GM19328 (cell line): ENCODE measurements around the gene SLC16A3.
"Not testable (repeated sequence)": the region's sequence is repeated elsewhere in the genome, so short reads cannot be mapped to it uniquely, and the experiment has no call there.

Experiments used
- ATAC-seq: cut with Tn5 transposase; IDR thresholded peaks from one replicate; pipeline ENCODE4 v1.9.1; 2021; ENCODE audit warnings: mild to moderate bottlenecking, moderate library complexity; ENCODE audit not compliant: unreplicated experiment

SLC16A3 gene

DNA sequence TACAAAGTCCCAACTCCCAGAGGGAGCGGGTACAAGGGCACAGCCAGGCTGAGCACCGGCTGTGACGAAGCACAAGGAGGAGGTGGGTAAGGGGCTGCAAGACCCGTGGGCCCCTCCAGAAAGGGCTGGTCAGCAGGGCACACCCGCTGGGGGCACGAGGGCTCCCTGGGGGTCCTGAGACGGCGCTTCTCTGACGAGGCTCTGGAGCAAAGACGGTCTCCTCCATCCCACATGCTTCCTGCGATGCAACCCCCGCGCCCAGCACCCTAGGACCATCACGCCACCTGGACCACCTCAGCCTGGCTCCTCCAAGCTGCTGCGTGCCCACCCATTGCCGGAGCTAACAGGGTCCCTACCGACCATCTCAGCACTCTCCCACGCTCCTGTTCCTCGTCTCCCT lies 24.9 kb upstream of the SLC16A3 start:
- ATAC-seq, result no peak

DNA sequence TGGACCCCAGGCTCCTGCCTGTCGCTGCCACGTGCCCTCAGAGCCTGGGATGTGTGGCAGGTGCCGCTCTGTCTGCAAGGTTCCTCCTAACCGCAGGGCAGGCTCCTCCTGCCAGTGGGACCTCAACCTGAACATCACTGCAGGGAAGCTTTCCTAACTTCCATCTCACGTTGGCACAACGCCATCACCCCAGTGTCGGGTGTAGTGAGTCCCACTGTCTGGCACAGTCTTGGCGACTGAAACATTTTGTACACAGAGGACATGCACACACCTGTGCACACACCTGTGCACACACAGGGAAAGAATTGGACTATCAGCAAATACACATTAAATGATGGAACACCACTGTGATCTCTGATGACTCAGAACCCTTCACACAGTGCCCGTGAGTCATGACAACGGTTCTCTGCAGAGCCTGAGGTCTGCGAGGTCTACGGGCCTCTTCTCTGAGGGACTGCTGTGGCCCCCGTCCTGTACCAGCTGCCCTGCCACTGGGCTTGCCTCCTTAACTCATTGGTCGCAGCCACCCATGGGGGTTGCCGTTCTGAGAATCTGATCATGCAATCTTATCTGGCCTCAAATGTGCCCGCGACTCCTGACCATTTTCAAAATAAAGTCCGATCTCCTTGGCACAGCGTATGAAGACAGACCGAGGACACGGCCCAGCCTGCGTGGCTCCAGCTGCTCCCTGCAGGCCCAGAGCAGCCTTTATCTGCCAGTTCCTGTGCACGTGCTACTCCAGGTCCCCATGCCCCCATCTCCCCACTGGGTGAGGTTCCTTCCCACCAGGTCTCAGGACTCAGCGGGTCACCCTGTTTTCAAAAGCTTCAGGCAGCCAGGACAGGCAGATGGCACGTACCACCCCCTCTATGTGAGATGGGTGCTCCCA lies 23.8 kb upstream of the SLC16A3 start:
- no peak for ATAC-seq

DNA sequence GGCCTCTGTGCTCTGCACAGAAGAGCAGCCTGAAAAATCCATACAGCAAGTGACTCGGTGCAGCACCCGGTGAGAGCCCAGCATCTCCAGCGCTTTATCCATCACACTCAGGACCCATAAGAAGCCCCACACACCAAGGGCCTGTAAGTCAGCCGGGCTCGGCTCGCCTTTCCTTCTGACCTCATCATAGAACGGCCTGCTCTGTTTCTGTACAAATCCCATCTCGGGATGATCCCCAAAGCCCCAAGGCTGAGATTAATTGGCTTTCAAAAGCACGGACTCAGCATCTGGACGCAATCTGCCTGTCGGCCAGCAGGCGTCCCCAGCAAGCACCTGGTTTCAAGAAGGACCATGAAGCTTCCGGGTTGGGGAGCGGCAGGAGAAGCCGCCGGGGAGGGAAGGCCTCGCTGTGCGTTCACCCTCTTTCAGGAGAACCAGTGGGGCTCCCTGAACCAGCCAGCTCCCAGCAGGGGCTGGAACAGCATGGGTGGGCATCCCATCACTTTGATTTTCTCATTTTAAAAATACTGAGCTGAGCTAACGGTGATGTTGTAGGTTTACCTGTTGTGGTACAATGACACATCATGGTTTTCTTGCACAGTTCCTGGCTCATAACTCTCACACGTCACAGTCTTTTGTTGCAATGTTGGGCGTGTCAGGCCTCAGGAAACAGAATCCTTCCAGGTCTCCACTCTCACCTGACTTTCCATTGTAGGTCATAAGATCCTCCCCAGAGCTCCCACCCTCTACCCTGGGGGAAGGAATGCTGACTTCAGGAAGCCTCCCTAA lies 22.9 kb upstream of the SLC16A3 start:
- ATAC-seq, result no peak

GRCh38 chr17:82210655-82211054 lies 18.2 kb upstream of the SLC16A3 start:
- ATAC-seq, result not testable (repeated sequence)

DNA sequence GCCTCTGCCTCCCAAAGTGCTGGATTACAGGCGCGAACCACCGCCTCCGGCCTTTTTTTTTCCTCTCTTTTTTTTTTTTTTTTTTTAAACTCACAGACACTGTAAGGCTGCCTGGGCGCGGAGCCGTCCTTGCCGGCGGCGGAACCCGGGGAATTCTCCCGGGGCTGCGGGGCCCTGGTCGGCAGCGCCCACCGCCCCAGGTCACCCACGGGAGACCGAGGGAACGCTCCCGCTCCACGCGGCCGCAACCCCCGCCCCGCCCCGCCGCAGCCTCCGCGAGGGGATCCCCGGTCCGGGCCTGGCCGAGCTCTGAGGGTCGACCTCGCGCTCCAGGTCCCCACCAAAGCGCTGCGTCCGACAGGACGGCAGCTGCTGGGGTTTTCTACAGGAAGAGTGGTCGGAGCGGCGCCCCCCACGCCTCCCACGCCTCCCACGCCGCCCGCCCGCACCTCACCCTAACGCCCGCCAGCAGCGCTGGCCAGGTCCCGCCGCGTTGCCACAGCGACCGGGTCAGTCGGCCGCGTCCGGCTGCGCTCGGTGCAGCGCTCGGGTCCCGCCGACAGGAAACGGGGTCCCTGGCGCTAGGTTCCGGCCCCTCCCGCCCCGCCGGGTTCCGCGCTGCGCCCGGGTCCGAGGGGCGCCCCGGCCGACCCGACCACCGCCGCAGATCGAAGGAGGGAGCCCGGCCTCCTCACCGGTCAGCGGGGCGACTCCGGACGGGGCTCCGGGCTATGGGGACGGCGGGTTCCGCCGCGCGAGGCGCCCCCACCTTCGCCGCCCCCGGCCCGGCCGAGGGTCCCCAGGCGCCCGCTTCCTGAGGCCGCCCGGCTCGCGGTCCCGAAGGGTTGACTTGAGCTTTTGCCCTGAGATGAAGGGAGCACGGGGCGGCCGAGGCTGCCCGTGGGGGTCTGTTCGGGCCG lies 16.3 kb upstream of the SLC16A3 start, which contains the start of gene CCDC57:
Gene CCDC57 (minus strand): TSS at position 512 of the 920 bp plus-strand sequence. CDS start 10,898 bp downstream, outside the sequence.
- ATAC-seq, result peak; percentile 58

DNA sequence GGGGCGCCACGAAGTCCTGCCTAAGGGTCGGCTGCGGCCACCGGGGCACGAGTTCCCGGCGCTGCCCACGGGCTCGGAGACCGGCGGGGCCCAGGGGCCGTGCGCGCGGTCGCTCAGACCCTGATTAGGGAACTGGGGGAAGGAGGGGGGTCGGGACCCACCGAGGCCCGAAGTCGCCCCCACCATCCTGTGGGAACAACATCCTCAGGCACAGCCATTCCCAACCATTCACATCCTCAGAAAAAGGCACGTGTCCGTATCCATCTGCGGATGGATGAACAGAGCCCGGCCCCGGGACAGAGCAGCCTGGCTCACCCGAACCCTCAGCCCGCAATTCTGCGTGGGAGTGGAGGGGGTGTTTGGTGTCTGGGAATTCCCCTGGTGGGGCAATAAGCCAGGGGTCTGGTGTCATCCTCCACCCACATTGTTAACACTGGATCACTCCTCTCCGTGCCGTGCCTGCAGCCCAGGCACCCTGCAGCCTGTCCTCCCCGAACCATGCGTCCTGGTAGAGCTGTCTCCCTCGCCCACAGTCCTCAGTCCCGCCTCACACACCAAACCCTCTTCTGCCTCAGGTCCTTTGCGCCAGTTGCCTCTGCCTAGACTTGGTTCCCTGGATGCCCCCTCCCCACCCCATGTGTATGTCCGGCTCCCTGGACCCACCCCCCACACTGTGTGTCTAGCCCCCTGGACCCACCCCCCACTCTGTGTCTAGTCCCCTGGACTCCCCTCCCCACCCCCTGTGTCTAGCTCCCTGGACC lies 15.4 kb upstream of the SLC16A3 start:
- ATAC-seq, result peak; percentile 14

- ATAC-seq, result no peak
These were observed 14.7 kb upstream of the SLC16A3 start for GRCh38 chr17:82214012-82214628.

- no peak for ATAC-seq
These were observed 13.5 kb upstream of the SLC16A3 start for GRCh38 chr17:82215095-82215971.

DNA sequence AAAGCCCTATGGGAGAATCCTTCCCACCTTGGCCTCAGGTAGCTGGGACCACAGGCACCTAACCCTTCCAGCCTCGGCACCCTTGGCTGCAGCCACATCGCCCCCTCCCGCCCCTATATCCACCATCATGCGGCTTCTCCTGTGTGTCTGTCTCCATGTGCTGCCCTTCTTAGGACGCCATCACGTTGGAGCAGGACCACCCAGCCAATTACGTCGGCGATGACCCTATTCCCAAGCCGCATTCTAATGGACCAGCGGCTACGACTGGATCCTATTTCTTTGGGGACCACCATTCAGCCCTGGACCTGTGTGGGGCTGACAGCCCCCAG lies 12.9 kb upstream of the SLC16A3 start:
- ATAC-seq, result no peak

GRCh38 chr17:82216301-82217119 lies 12.3 kb upstream of the SLC16A3 start:
- ATAC-seq, result no peak

- no peak for ATAC-seq
These were observed 11.7 kb upstream of the SLC16A3 start for GRCh38 chr17:82217120-82217529.

DNA sequence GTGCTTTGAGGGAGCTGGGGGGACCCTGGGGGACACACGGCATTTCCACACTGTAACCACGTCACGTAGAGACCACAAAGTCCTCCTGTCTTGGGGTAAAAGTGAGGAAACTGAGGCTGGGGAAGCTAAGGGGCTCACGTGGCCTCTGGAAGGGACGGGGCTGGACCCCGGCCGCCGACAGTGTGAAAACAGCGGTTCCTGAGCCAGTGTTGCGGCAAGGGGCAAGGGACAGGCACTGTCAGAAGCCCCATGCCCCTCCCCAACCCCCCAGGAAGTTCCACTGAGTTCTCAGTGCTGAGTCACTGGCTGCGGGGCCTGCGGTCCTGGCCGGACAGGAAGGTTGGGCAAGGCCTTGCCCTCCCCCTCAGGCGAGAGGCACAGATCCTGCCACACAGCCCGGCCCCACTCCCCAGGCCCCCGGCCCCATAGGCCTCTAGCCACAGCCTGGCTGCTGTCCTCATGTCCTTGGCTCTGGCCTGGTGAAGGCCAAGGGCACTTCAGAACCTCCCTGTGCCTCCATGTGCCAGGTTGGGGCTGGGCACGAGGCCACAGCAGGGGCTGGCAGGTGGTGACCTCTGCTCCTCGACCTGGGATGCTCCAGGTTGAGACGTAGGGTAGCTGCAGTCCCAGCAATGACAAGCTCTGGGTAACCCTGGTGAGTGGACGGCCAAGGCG lies 11.2 kb upstream of the SLC16A3 start:
- ATAC-seq, result no peak

DNA sequence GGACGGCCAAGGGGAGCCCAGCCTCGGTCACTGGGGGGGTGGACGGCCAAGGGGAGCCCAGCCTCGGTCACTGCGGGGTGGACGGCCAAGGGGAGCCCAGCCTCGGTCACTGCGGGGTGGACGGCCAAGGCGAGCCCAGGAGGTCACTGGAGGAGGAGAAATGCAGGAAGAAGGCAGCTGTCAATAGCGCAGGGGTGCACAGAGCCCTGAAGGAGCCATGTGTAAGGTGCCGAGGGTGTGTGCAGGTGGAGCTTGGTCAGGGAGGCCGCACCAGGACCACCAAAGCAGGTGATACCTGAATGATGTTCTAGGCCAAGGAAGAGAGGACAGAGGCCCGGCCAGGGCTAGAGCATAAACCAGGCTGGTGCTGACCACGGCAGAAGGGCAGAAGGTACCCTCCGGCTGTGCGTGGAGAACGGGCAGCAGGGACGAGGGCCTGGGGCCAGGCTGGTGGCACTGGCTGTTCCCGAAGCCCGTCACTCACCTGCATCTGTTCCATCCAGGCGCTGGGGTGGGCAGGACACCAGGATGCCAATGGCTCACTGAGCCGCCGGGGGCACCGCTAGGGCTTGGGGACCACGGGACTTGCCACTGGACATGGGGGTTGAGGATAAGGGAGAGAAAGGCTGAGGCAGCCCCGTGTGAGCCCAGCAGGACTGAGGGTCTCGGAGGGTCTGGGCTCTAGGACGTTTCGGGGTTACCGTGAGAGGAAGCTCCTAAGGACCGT lies 10.3 kb upstream of the SLC16A3 start:
- no peak for ATAC-seq

DNA sequence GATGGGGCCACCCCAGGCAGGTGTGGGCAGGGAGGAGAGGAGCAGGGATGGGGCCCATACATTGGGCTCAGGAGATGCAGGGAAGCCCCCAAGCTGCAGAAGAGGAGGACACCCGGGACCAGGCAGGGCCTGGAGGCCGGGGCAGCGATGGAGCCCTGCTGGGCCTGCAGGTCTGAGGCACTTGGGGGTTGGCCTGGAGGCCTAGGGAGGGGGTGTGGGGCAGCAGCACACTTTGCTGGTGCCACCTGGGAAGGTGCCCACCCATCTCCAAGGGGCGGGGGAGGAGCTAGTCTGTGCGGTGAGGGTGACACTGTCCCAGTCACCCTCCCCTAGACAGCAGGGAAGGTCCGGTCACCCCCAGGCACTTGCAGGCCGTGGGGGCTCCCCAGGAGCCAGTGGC lies 9.8 kb upstream of the SLC16A3 start:
- no peak for ATAC-seq

- ATAC-seq, result no peak
These were observed 8.8 kb upstream of the SLC16A3 start for GRCh38 chr17:82219753-82220709.
